ENCODE measurements around the gene FRRS1.
"Not testable (repeated sequence)": the region's sequence is repeated elsewhere in the genome, so short reads cannot be mapped to it uniquely, and the experiment has no call there.

Gene FRRS1

GRCh38 chr1:99766378-99766800 lies at the start of gene FRRS1:
TSS of gene FRRS1 (minus strand) at chr1:99766635. CDS start at chr1:99748768, 17,867 bp downstream.
- DNase-seq, result peak in 1 of 2 donors; percentile 9

- DNase-seq, result no peak
These were observed 48.0 kb upstream of the FRRS1 start for GRCh38 chr1:99814373-99814900.

GRCh38 chr1:99811747-99812146 lies 45.3 kb upstream of the FRRS1 start:
- no peak for DNase-seq

- DNase-seq, result no peak
These were observed 44.6 kb upstream of the FRRS1 start for GRCh38 chr1:99811075-99811474.

- peak in 1 of 2 donors; percentile 29 for DNase-seq
These were observed 42.1 kb upstream of the FRRS1 start for GRCh38 chr1:99808391-99809115.

- no peak for DNase-seq
These were observed 40.4 kb upstream of the FRRS1 start for GRCh38 chr1:99806882-99807281.

- no peak for DNase-seq
These were observed 35.1 kb upstream of the FRRS1 start for GRCh38 chr1:99801584-99801983.

- not testable (repeated sequence) for DNase-seq
These were observed 27.4 kb upstream of the FRRS1 start for GRCh38 chr1:99793861-99794260.

GRCh38 chr1:99789715-99790114 lies 23.3 kb upstream of the FRRS1 start:
- no peak for DNase-seq

GRCh38 chr1:99788896-99789295 lies 22.5 kb upstream of the FRRS1 start:
- DNase-seq, result no peak

GRCh38 chr1:99786751-99787501 lies 20.5 kb upstream of the FRRS1 start:
- DNase-seq, result no peak

GRCh38 chr1:99784809-99785255 lies 18.4 kb upstream of the FRRS1 start:
- peak in 1 of 2 donors; percentile 4 for DNase-seq

- no peak for DNase-seq
These were observed 17.7 kb upstream of the FRRS1 start for GRCh38 chr1:99784143-99784542.

GRCh38 chr1:99782920-99783319 lies 16.5 kb upstream of the FRRS1 start:
- DNase-seq, result no peak

GRCh38 chr1:99782397-99782796 lies 16.0 kb upstream of the FRRS1 start:
- DNase-seq, result no peak

- DNase-seq, result no peak
These were observed 15.4 kb upstream of the FRRS1 start for GRCh38 chr1:99781798-99782197.

GRCh38 chr1:99777752-99778151 lies 11.3 kb upstream of the FRRS1 start:
- DNase-seq, result no peak

- DNase-seq, result no peak
These were observed 9.7 kb upstream of the FRRS1 start for GRCh38 chr1:99776120-99776519.

GRCh38 chr1:99772809-99773208 lies 6.4 kb upstream of the FRRS1 start:
- no peak for DNase-seq

- no peak for DNase-seq
These were observed 5.1 kb upstream of the FRRS1 start for GRCh38 chr1:99771513-99771918.

GRCh38 chr1:99768524-99769245 lies 2.2 kb upstream of the FRRS1 start:
- no peak for DNase-seq

GRCh38 chr1:99768104-99768503 lies 1.7 kb upstream of the FRRS1 start:
- DNase-seq, result no peak

- no peak for DNase-seq
These were observed 1.5 kb downstream of the FRRS1 start for GRCh38 chr1:99764909-99765308.
